Left lobe of liver (tissue), 2 donors: Measurements from ENCODE around the gene TAS2R41. TPM values are rescaled to one million over a fixed set of nuclear protein-coding genes. Genes with fewer than 3 reads are reported as not detected.

Source experiments
- ATAC-seq: fragments of 200-7000 bp; cut with Tn5 transposase; one replicate; pipeline ENCODE4 v1.9.1; 2020; ENCODE audit warnings: mild to moderate bottlenecking, moderate library complexity
- DNase-seq: peaks from one replicate; pipeline ENCODE4 v3.0.0-alpha.2; 2020; ENCODE audit warnings: low spot score
- total RNA-seq: library from RNA; stranded (reverse); gene quantifications from one replicate; pipeline ENCODE4 v1.2.1, GENCODE V29; 2021
- donor health status: DM: no; HTN: no; CAD: no; lungs with moderate emphysema.
- donor health status: DM: no; HTN: yes; CAD: no.

TAS2R41 gene, protein sequence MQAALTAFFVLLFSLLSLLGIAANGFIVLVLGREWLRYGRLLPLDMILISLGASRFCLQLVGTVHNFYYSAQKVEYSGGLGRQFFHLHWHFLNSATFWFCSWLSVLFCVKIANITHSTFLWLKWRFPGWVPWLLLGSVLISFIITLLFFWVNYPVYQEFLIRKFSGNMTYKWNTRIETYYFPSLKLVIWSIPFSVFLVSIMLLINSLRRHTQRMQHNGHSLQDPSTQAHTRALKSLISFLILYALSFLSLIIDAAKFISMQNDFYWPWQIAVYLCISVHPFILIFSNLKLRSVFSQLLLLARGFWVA
- total RNA-seq = 0.45 TPM

DNA sequence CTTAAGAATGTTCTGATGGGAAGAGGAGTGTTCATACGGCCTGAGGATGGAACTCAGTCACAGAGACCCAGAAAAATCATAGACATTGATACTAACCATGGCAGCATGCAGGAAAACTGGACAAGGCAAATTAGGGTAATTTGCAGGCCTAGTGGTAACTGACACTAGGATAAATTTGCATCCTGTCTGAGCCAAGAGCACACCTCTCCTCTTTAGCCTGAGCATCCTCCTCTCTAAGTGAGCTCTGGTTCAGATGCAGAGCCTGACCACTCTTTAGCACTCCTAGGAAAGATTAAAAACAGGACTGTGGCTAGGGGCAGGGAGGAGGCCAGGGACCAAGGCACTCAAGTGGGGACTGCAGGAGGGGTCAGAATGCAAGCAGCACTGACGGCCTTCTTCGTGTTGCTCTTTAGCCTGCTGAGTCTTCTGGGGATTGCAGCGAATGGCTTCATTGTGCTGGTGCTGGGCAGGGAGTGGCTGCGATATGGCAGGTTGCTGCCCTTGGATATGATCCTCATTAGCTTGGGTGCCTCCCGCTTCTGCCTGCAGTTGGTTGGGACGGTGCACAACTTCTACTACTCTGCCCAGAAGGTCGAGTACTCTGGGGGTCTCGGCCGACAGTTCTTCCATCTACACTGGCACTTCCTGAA is at the start of gene TAS2R41:
TSS of gene TAS2R41 (plus strand) at position 373 of the 650 bp plus-strand sequence. CDS start at position 373, 0 bp downstream.
- DNase-seq = no peak
- ATAC-seq = no peak

DNA sequence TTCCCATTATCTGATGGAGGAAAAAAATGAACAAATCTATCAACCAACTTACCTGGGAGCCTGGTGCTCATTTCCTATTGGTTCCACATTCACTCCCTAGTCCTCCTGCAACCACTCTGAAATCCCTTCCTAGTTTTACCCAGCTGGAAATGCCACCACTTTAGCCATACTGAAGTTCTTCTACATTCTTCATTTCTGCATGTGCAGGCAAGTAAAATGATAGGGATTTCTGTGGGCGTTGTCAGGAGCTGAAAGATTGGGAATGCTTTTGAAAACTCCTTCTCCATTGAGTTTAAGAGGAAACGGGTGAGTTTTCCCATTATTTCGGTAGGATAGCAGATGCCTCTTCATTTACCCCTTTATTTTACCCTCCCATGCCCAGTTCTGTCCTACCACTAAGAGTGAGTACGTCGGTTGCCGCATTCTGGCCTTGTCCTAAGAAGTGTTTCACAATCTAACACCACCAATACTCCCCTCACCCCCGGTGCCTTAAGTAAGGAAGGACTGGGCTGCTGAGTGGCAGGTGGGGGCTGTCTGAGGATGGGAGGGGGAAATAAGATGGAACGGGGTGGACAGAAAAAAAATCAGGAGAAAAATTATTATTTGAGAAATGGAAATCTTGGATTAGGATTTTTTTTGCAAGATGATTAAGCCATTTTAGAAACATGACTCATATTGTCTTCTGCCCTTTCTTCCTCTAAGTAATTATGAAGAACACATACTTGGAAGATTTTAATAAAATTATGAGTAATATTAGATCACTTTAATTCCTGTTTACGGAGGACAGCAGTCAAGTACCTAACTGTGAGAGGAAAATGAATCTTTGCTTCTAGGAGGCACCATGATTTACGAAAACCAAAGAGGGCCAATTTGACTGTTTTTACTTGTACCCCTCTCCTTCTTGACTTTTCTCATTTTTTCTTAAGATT is 47.6 kb upstream of the TAS2R41 start:
- ATAC-seq (no peak), DNase-seq (no peak)

- DNase-seq (no peak), ATAC-seq (no peak)
Observed at GRCh38 chr7:143431109-143431508, 46.6 kb upstream of the TAS2R41 start.

DNA sequence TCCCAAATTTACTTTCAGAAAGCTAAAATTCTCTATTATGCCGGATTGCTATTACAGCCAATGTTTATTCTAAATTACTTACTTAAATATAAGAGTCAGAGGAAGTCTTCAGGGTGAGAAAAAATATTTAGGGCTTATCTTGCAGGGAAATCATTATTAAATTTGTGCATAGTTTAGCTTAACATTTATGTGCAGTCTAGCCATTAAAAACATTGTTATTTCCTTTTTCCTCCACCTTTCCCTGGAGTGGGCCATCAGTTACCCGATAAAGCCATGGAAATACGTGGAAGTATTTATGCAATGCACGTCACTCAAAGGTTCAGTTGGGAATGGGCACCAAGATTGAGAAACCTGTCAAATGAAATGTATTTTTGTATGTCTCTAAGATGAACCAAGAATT is 43.9 kb upstream of the TAS2R41 start:
- ATAC-seq (no peak), DNase-seq (no peak)

- DNase-seq (peak; percentile 96), ATAC-seq (peak; percentile 82)
Observed at GRCh38 chr7:143434660-143435059, 43.0 kb upstream of the TAS2R41 start.

GRCh38 chr7:143435266-143435665 is 42.4 kb upstream of the TAS2R41 start:
- ATAC-seq (no peak), DNase-seq (no peak)

- DNase-seq (no peak), ATAC-seq (peak; percentile 80)
Observed at GRCh38 chr7:143436325-143436946, 41.2 kb upstream of the TAS2R41 start.

GRCh38 chr7:143437578-143437977 is 40.1 kb upstream of the TAS2R41 start:
- DNase-seq = no peak
- ATAC-seq = peak; percentile 11

- no peak for ATAC-seq
Observed at GRCh38 chr7:143439866-143440265, 37.8 kb upstream of the TAS2R41 start.

DNA sequence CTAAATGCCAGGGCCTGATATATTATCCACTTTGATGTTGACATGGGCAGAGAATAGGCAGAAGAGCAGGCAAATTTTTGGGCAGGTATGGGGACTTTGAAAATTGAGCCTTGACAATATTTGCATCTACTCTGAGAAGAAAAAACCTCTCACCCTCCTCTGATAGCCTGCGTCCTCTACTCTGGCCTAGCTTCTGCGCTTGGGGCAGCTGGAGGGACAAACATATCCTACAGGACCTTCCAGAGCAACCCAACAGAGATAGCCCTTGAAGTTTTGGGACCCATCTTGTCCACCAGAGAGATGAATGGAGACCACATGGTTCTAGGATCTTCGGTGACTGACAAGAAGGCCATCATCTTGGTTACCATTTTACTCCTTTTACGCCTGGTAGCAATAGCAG is 34.5 kb upstream of the TAS2R41 start, which contains the start of gene TAS2R60:
TSS of gene TAS2R60 (plus strand) at position 301 of the 400 bp plus-strand sequence. CDS start at position 301, 0 bp downstream.
- ATAC-seq (no peak), DNase-seq (no peak)

More at GRCh38 chr7:143439866-143440265, 37.8 kb upstream of the TAS2R41 start:
- no peak for DNase-seq

DNA sequence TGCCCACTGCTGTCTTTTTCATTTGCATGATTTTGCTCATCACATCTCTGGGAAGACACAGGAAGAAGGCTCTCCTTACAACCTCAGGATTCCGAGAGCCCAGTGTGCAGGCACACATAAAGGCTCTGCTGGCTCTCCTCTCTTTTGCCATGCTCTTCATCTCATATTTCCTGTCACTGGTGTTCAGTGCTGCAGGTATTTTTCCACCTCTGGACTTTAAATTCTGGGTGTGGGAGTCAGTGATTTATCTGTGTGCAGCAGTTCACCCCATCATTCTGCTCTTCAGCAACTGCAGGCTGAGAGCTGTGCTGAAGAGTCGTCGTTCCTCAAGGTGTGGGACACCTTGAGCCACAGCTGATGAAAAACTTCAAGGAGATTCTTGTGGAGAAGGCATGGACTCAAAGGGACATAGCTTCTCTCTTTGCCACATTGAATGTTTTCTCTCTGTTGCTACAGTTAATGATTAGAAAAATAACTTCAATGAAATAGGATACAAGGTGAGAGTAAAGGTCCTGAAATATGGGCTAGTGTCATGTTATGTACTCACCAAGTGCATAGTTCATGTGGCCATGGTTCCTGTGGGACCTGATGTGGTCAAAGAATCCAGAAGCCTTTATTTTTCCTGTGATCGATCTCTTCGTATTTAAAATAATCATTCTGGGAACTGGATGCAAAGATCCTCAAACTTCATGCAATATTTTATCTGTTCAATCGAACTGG is 33.5 kb upstream of the TAS2R41 start:
- DNase-seq (no peak), ATAC-seq (peak; percentile 89)

- ATAC-seq = peak; percentile 51
- DNase-seq = no peak
Observed at GRCh38 chr7:143444785-143445184, 32.9 kb upstream of the TAS2R41 start.

DNA sequence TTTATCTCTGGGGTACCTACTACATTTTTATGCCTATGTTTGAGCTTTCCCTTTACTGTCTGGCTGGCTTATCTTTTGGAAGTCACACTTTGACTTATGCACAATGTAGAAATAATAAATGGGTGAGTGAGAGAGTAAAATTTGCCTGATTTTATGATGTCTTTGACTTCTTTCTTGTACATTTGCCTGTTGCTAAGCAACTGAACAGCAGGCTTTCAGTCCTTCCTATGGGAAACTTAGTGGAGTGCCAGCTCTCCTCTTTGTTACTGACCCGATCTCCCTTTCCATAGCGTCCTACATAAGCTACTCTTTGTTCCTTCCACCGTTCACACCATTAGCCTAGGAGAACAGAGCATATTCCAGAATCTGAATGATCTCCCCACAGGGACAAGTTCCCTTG is 30.2 kb upstream of the TAS2R41 start:
- ATAC-seq = no peak
- no peak for DNase-seq

- no peak for ATAC-seq
- no peak for DNase-seq
Observed at GRCh38 chr7:143448429-143448828, 29.2 kb upstream of the TAS2R41 start.

DNA sequence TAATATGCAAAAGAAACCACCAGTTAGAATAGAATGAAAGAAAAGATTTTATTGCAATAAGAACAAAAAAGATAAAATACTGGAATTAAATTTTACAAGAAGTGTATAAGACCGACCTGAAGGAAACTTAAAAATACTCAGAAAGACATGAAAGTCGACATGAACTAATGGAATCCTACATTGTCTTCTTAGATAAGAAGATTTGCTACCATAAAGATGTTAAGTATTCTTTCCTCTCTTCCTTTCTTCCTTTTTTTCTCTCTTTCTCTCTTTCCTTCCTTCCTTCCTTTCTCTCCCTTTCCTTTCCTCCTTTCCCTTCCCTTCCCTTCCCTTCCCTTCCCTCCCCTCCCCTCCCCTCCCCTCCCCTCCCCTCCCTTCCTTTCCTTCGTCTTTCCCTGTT is 27.9 kb upstream of the TAS2R41 start:
- DNase-seq (no peak), ATAC-seq (no peak)

DNA sequence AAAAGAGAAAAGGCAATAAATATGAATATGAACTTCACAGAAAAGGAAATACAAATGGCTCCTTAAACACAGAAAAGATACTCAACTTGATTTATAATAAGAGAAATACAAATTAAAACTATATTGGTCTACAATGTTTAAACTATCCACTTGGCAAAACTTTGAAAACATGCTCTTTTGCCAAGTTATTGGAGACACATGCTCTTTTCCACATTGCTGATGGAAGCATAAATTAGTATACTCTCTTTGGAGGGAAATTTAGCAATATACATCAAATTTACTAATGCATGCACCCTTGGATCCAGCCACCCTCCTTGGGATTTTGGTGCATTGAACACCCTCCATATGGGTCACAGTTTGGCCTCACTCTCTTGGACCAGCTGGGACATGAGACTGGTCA is 26.6 kb upstream of the TAS2R41 start:
- DNase-seq = no peak

GRCh38 chr7:143451746-143452145 is 25.9 kb upstream of the TAS2R41 start:
- ATAC-seq (no peak), DNase-seq (no peak)

More for the DNA sequence above, 26.6 kb upstream of the TAS2R41 start:
- no peak for ATAC-seq

DNA sequence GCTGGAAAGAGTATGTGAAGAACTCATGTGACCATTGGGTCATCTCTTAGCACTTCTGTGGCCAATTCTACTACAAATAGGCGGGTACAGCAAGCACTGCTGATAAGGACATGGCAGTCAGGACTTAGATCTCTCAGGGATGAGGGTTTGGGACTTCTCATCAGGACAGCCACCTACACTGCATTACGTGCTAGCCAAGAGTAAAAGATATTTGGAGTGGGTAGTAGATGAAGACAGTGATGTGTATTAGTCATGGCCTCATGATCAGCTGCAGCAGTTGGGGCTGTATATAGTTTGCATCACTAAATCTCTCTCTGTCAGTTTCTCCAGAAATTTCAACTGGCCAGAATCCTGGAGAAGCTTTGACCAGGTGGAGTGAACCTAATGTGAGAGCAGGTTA is 25.2 kb upstream of the TAS2R41 start:
- no peak for ATAC-seq

DNA sequence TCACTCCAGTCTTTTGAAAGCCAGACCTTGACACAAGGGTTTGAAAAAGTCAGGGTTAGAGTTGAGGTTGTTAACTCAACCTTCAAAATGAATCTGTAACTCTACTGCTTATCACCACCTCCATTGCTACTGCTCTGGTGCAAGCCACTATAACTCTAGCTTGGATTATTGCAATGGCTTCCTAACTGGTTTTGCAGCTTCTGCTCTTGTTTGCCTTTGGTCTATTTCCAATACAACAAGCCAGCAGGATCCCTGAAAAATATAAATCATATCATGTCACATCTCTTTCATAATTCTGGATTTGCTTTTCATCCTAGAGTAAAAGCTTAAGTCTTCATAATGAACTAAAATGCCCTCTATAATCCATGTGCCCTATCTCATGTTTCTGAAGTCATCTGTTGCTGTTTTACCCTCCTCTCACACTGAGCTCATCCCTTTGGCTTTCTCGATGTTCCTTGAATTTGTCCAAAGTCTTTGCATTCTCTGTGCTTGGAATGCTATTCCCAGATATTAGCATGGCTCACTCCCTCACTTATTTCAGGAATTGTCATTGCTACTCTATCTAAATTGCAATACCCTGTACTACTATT is 23.5 kb upstream of the TAS2R41 start:
- ATAC-seq (no peak), DNase-seq (no peak)

More for the DNA sequence above, 25.2 kb upstream of the TAS2R41 start:
- no peak for DNase-seq

GRCh38 chr7:143455491-143455890 is 22.2 kb upstream of the TAS2R41 start:
- DNase-seq (no peak), ATAC-seq (no peak)
